Loucy (cell line): ENCODE measurements around the gene CTSA.

Experiments used
- CTCF ChIP-seq: fragments of 200-600 bp; sonication (generic); conservative IDR thresholded peaks from 2 replicates; pipeline ENCODE4 v1.5.1; 2014; ENCODE audit warnings: mild to moderate bottlenecking, antibody characterized with exemption, low read length
- EZH2phosphoT487 ChIP-seq: fragments of 200-600 bp; IDR thresholded peaks from 2 replicates; pipeline ENCODE4 v1.6.1; 2018; ENCODE audit warnings: antibody characterized with exemption, mild to moderate bottlenecking, moderate library complexity, borderline replicate concordance

GRCh38 chr20:45874576-45874975 is 16.6 kb upstream of the CTSA start:
- TF ChIP-seq CTCF (no peak), EZH2phosphoT487 (no peak)
